Parathyroid adenoma (tissue), 2 donors: ENCODE results near the gene DNAJC16.
A peak's percentile ranks its signal among the peaks of the same experiment; 100 is the strongest.

Experiments
- H2AFZ ChIP-seq: fragments of 300-600 bp; sonication (generic); one replicate; pipeline ENCODE4 v1.7.0; 2017; ENCODE audit warnings: antibody characterized with exemption, mild to moderate bottlenecking
- H3K27ac ChIP-seq: fragments of 300-600 bp; sonication (generic); one replicate; pipeline ENCODE4 v1.7.0; 2017
- H3K27me3 ChIP-seq: fragments of 300-600 bp; sonication (generic); one replicate; pipeline ENCODE4 v1.7.0; 2017; ENCODE audit warnings: low read length; ENCODE audit not compliant: control insufficient read depth, insufficient read depth
- H3K36me3 ChIP-seq: fragments of 300-600 bp; sonication (generic); one replicate; pipeline ENCODE4 v1.7.0; 2017; ENCODE audit warnings: low read length; ENCODE audit not compliant: control insufficient read depth, insufficient read depth
- H3K4me1 ChIP-seq: fragments of 300-600 bp; sonication (generic); one replicate; pipeline ENCODE4 v1.7.0; 2017; ENCODE audit warnings: control low read depth
- H3K4me2 ChIP-seq: fragments of 300-600 bp; sonication (generic); one replicate; pipeline ENCODE4 v1.7.0; 2017; ENCODE audit warnings: low read length
- H3K4me3 ChIP-seq: fragments of 300-600 bp; sonication (generic); one replicate; pipeline ENCODE4 v1.7.0; 2017; ENCODE audit warnings: low read depth, low read length
- H3K79me2 ChIP-seq: fragments of 300-600 bp; sonication (generic); one replicate; pipeline ENCODE4 v1.7.0; 2017; ENCODE audit warnings: control low read depth
- H3K9ac ChIP-seq: fragments of 300-600 bp; sonication (generic); one replicate; pipeline ENCODE4 v1.7.0; 2017; ENCODE audit warnings: mild to moderate bottlenecking
- H3K9me3 ChIP-seq: fragments of 300-600 bp; sonication (generic); one replicate; pipeline ENCODE4 v1.7.0; 2017; ENCODE audit warnings: low read length; ENCODE audit not compliant: control insufficient read depth
- TF ChIP-seq, protein P1 (sequence below): fragments of 300-600 bp; sonication (generic); IDR thresholded peaks from one replicate; pipeline ENCODE4 v1.7.0; 2017; ENCODE audit warnings: antibody characterized with exemption, mild to moderate bottlenecking
- donor health status: primary hyperparathyroidism.

The DNAJC16 gene

DNA sequence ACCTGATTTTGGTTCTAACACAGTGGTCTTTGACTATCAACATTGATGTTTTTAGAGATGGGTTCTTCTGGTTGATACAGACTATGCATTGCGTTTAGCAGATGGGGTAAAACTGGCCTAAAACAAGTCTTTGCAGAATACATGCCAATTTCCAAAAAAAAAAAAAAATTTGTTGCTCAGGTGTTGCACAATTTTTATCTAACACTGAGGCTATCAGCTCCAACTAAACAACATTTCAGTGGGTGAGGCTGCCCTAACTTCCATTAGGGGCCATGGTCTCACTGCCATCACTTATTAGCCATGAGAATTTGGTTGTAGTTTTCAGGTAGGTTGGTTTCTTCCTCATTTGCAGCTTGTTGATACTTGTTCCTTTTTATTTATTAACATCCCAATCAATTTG, 44.2 kb downstream of the DNAJC16 start:
- peaks cover 24% of the 10 kb centered on the region for H3K4me1 ChIP-seq
- H3K79me2 ChIP-seq = no peaks in the 10 kb centered on the region
- H3K36me3 ChIP-seq = no peaks in the 10 kb centered on the region
- TF ChIP-seq, protein P1, sequence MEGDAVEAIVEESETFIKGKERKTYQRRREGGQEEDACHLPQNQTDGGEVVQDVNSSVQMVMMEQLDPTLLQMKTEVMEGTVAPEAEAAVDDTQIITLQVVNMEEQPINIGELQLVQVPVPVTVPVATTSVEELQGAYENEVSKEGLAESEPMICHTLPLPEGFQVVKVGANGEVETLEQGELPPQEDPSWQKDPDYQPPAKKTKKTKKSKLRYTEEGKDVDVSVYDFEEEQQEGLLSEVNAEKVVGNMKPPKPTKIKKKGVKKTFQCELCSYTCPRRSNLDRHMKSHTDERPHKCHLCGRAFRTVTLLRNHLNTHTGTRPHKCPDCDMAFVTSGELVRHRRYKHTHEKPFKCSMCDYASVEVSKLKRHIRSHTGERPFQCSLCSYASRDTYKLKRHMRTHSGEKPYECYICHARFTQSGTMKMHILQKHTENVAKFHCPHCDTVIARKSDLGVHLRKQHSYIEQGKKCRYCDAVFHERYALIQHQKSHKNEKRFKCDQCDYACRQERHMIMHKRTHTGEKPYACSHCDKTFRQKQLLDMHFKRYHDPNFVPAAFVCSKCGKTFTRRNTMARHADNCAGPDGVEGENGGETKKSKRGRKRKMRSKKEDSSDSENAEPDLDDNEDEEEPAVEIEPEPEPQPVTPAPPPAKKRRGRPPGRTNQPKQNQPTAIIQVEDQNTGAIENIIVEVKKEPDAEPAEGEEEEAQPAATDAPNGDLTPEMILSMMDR = no peak
- no peaks in the 10 kb centered on the region for H3K27me3 ChIP-seq
- no peak overlapping the region for H3K9ac ChIP-seq
- no peak overlapping the region for H3K4me3 ChIP-seq
- H2AFZ ChIP-seq = no peak overlapping the region
- peak overlapping the region; percentile 79 for H3K27ac ChIP-seq
- peak overlapping the region; percentile 69 for H3K4me2 ChIP-seq
- H3K9me3 ChIP-seq = no peaks in the 10 kb centered on the region

DNA sequence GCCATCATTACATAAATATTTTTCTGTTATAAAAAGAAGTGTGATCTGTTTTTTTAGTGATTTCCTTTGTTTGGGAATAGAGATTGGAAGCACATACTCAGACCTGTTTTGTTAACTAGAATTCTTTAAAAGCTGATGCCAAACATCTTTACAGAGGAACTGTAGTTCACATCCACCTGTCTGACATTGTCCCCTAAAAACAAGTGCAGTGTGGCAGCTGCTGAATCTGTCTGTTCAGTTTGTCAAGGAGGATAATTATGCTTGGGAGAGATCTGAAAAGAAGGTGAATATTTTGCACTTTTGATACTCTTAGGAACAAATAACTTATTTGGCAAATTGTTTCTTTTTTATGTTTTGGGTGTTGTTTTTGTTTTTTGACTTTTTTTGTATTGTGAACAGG, 44.6 kb downstream of the DNAJC16 start:
- Histone ChIP-seq H3K36me3 (no peaks in the 10 kb centered on the region), H3K27ac (peak overlapping the region; percentile 79), H3K4me2 (peak overlapping the region; percentile 69)

DNA sequence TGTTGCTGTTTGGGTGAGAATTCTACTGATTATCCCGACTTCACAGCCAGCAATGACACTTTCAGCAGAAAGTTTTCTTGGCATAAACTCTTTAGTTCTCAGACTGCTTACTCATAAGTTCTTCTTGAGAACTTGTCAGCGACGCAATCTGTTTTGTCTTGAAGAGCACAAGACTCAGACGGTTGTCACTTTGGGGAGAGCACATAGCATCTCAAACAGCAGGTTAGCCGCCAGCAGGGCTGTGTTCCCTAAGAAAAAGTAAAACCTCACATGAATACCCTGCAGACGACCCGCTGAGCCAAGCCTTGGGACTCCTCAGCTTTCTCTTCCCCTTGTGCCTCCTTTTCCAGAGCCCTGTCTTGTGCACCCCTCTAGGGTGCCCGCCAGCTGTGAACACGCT, 46.8 kb downstream of the DNAJC16 start:
- Histone ChIP-seq H3K4me1 (peaks cover 24% of the 10 kb centered on the region), H3K36me3 (no peaks in the 10 kb centered on the region)

More for the DNA sequence above, 44.6 kb downstream of the DNAJC16 start:
- Histone ChIP-seq H3K79me2 (no peaks in the 10 kb centered on the region), H3K4me1 (peaks cover 24% of the 10 kb centered on the region), H2AFZ (no peak overlapping the region), H3K27me3 (no peaks in the 10 kb centered on the region), H3K9me3 (no peaks in the 10 kb centered on the region), H3K4me3 (peak overlapping the region; percentile 38), H3K9ac (no peak overlapping the region)
- TF ChIP-seq, protein P1 = no peak

DNA sequence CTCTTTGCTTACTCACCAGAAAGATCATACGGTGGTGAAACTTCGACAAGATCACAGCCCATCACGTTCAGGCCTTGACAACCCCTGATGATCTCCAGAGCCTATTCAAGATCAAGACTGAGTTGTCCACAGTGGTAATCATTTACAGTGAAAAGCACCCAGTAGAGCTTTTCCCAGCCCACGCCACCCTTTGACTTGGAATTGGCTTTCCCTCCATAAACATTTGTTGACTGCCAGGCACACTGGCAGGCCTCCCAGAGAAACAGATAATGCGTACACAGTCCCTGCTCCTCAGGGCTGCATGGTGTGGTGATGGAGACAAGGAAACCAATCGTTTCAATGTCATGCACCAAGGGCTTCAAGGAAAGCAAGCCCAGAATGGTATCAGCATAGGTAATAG, 48.1 kb downstream of the DNAJC16 start:
- Histone ChIP-seq H3K4me1 (peaks cover 31% of the 10 kb centered on the region), H3K4me3 (no peak overlapping the region), H2AFZ (peak overlapping the region; percentile 11), H3K4me2 (no peak overlapping the region), H3K9ac (no peak overlapping the region), H3K79me2 (no peaks in the 10 kb centered on the region), H3K27ac (peak overlapping the region; percentile 62), H3K9me3 (no peaks in the 10 kb centered on the region), H3K27me3 (no peaks in the 10 kb centered on the region), H3K36me3 (no peaks in the 10 kb centered on the region)
- TF ChIP-seq, protein P1 = no peak

More for the DNA sequence above, 46.8 kb downstream of the DNAJC16 start:
- H3K27me3 ChIP-seq = no peaks in the 10 kb centered on the region
- H3K27ac ChIP-seq = peak overlapping the region; percentile 79
- TF ChIP-seq, protein P1 = no peak
- H3K9ac ChIP-seq = no peak overlapping the region
- no peaks in the 10 kb centered on the region for H3K9me3 ChIP-seq
- no peak overlapping the region for H2AFZ ChIP-seq
- H3K4me3 ChIP-seq = peak overlapping the region; percentile 28
- no peaks in the 10 kb centered on the region for H3K79me2 ChIP-seq
- peak overlapping the region; percentile 47 for H3K4me2 ChIP-seq

DNA sequence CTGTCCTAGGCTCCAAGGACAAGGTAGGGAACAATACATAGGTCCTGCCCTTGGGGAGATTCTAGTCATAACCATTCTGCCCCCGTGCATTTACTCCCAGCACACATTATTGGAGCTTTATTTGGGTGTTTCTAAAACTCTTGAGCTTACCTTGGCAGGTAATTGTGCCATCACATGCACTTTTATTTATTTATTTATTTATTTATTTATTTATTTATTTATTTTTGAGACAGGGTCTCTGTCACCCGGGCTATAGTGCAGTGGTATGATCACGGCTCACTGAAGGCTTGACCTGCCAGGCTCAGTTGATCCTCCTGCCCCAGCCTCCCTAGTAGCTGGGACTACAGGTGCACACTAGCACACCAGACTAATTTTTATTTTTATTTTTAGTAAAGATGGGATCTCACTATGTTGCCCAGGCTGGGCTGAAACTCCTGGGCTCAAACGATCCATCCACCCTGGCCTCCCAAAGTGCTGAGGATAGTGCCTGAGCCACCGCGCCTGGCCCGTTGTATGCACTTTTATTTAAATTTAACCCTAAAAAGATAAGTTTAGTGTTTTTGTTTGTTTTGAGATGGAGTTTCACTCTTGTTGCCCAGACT, 49.0 kb downstream of the DNAJC16 start:
- Histone ChIP-seq H3K4me1 (peaks cover 33% of the 10 kb centered on the region), H3K9ac (no peak overlapping the region), H3K4me3 (no peak overlapping the region), H3K27ac (no peak overlapping the region), H3K36me3 (no peaks in the 10 kb centered on the region), H2AFZ (no peak overlapping the region), H3K9me3 (no peaks in the 10 kb centered on the region), H3K27me3 (no peaks in the 10 kb centered on the region), H3K79me2 (no peaks in the 10 kb centered on the region), H3K4me2 (no peak overlapping the region)
- TF ChIP-seq, protein P1 = no peak
